ENCODE data around the gene TOMM34. TPM values are rescaled to one million over a fixed set of nuclear protein-coding genes. Genes with fewer than 3 reads are reported as not detected.

TOMM34 gene
- polyA plus RNA-seq, 1 of the 3 experiments (the other 2 are of a cell fraction) = 40.5 TPM

DNA sequence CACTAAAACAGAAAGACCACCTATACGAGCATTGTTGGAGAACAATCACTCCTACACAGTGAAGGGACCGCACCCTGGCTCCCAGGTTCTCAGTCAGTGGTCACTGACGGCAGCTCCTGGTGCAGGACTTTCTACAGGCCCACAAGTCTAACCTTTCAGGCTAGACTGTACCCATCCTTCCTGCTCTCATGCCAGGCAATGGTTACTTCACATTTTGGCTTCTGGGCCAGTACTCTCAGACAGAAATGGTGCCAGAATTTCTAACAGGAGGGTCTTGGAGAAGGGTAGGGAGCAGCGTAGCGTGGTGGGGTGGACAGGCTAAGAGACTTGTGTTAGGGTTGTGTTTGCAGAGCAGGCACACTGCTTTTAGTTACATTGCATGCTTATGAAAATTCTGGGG is 12.1 kb downstream of the TOMM34 start:
- no peaks in the 10 kb centered on the region for H3K79me2 ChIP-seq (ENCODE audit: insufficient read depth)
- no peaks in the 10 kb centered on the region for H3K9me2 ChIP-seq
- no peak overlapping the region for H2AFZ ChIP-seq (ENCODE audit: low read depth)
- peaks cover 10% of the 10 kb centered on the region for H3F3A ChIP-seq (replicated peaks; ENCODE audit: insufficient read depth)
- no peaks in the 10 kb centered on the region for H3K4me1 ChIP-seq (ENCODE audit: control insufficient read depth in 1 of 2, insufficient read depth in 2 of 2, low read depth in 1 of 2, low read length in 1 of 2)
- H3K9me3 ChIP-seq = no peaks in the 10 kb centered on the region
- POLR2A ChIA-PET = no interaction called here
- H3K36me3 ChIP-seq (replicated peaks in 1 of 2; ENCODE audit: control insufficient read depth in 1 of 2, insufficient read depth in 2 of 2, low read length in 1 of 2) = peaks cover 71 to 86% of the 10 kb centered on the region in 2 experiments
- H3K9ac ChIP-seq = no peak overlapping the region
- CTCF ChIA-PET = interaction anchor here (0.9 to 2.3 kb wide), 5 partner anchors 10 to 148 kb away, joined by 3 to 7 read pairs (median 4); partner anchors contain the start of gene TOMM34
- no peak overlapping the region; a peak in 1 of 4 replicates for H3K27ac ChIP-seq (ENCODE audit: low read depth in 2 of 2, low read length in 1 of 2)
- TF ChIP-seq, protein P1, sequence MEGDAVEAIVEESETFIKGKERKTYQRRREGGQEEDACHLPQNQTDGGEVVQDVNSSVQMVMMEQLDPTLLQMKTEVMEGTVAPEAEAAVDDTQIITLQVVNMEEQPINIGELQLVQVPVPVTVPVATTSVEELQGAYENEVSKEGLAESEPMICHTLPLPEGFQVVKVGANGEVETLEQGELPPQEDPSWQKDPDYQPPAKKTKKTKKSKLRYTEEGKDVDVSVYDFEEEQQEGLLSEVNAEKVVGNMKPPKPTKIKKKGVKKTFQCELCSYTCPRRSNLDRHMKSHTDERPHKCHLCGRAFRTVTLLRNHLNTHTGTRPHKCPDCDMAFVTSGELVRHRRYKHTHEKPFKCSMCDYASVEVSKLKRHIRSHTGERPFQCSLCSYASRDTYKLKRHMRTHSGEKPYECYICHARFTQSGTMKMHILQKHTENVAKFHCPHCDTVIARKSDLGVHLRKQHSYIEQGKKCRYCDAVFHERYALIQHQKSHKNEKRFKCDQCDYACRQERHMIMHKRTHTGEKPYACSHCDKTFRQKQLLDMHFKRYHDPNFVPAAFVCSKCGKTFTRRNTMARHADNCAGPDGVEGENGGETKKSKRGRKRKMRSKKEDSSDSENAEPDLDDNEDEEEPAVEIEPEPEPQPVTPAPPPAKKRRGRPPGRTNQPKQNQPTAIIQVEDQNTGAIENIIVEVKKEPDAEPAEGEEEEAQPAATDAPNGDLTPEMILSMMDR (IDR thresholded peaks at IDR 0.05) = no peak
- TF ChIP-seq RFX5 (IDR thresholded peaks at IDR 0.05; ENCODE audit: low read length) (no peak), FOXJ3 (CRISPR knock-in tag; IDR thresholded peaks at IDR 0.05) (no peak), CHD2 (IDR thresholded peaks at IDR 0.05; ENCODE audit: low read length, partially characterized antibody) (no peak), SIN3A (IDR thresholded peaks at IDR 0.05; ENCODE audit: borderline replicate concordance, low read depth, low read length) (no peak), GABPA (IDR thresholded peaks at IDR 0.05; ENCODE audit: low read depth) (no peak)
- TF ChIP-seq, protein P2, sequence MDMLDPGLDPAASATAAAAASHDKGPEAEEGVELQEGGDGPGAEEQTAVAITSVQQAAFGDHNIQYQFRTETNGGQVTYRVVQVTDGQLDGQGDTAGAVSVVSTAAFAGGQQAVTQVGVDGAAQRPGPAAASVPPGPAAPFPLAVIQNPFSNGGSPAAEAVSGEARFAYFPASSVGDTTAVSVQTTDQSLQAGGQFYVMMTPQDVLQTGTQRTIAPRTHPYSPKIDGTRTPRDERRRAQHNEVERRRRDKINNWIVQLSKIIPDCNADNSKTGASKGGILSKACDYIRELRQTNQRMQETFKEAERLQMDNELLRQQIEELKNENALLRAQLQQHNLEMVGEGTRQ (IDR thresholded peaks at IDR 0.05; ENCODE audit: borderline replicate concordance, low read depth, low read length) = no peak
- TF ChIP-seq, protein P3, sequence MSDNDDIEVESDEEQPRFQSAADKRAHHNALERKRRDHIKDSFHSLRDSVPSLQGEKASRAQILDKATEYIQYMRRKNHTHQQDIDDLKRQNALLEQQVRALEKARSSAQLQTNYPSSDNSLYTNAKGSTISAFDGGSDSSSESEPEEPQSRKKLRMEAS (IDR thresholded peaks at IDR 0.05; ENCODE audit: low read depth) = no peak
- TF ChIP-seq, protein P4, sequence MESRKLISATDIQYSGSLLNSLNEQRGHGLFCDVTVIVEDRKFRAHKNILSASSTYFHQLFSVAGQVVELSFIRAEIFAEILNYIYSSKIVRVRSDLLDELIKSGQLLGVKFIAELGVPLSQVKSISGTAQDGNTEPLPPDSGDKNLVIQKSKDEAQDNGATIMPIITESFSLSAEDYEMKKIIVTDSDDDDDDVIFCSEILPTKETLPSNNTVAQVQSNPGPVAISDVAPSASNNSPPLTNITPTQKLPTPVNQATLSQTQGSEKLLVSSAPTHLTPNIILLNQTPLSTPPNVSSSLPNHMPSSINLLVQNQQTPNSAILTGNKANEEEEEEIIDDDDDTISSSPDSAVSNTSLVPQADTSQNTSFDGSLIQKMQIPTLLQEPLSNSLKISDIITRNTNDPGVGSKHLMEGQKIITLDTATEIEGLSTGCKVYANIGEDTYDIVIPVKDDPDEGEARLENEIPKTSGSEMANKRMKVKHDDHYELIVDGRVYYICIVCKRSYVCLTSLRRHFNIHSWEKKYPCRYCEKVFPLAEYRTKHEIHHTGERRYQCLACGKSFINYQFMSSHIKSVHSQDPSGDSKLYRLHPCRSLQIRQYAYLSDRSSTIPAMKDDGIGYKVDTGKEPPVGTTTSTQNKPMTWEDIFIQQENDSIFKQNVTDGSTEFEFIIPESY (IDR thresholded peaks at IDR 0.05; ENCODE audit: borderline replicate concordance, low read depth) = no peak
- no peaks in the 10 kb centered on the region for H4K20me1 ChIP-seq (ENCODE audit: insufficient read depth)
- H3K4me2 ChIP-seq = no peak overlapping the region
- no peaks in the 10 kb centered on the region for H3K27me3 ChIP-seq (ENCODE audit: insufficient read depth)
- H3K4me3 ChIP-seq (ENCODE audit: low read depth in 2 of 2, low read length in 1 of 2) = no peak overlapping the region
- WGBS (ENCODE audit: low lambda C conversion rate) = 98% methylated on average over 5 of the region's 5 CpGs
- DNase-seq = no peak

DNA sequence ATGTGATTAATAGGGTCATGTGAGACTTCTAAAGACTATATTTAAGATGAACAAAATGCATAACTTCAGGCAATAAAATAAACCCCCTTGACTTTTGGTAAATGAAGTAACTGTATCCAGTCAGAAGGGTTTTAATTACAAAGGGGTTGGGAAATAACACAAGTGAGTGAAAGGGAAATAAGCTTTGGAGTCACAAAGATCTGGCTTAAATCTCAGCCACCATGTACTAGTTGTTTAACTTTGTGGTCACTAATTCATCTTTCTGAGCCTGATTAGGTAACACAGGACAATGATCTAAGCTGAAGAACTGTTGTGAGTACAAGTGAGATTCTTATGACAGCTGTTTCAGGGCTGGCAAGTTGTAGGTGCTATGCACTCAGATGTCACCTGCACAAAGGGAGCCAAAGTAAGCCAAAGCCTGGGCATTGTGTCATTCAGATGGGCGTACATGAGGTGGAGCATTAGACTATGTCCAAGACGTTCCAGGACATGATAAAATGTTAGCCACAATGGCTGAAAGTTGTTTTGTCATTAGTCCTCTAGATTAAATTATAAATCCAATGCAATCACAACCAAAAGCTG is 13.8 kb downstream of the TOMM34 start:
- Histone ChIP-seq H3F3A (replicated peaks; ENCODE audit: insufficient read depth) (peaks cover 15% of the 10 kb centered on the region), H3K9me3 (no peaks in the 10 kb centered on the region), H3K9ac (no peak overlapping the region), H3K4me1 (ENCODE audit: control insufficient read depth in 1 of 2, insufficient read depth in 2 of 2, low read depth in 1 of 2, low read length in 1 of 2) (no peaks in the 10 kb centered on the region), H3K4me2 (no peak overlapping the region), H3K9me2 (no peaks in the 10 kb centered on the region), H3K79me2 (ENCODE audit: insufficient read depth) (no peaks in the 10 kb centered on the region), H3K27me3 (ENCODE audit: insufficient read depth) (no peaks in the 10 kb centered on the region), H2AFZ (ENCODE audit: low read depth) (no peak overlapping the region), H3K36me3 (replicated peaks in 1 of 2; ENCODE audit: control insufficient read depth in 1 of 2, insufficient read depth in 2 of 2, low read length in 1 of 2) (peaks cover 61 to 91% of the 10 kb centered on the region in 2 experiments), H3K27ac (ENCODE audit: low read depth in 2 of 2, low read length in 1 of 2) (no peak overlapping the region), H4K20me1 (ENCODE audit: insufficient read depth) (no peaks in the 10 kb centered on the region), H3K4me3 (ENCODE audit: low read depth in 2 of 2, low read length in 1 of 2) (no peak overlapping the region)
- ChIA-PET CTCF (no interaction called here), POLR2A (interaction anchor here (0.8 kb wide), 1 partner anchor 137 kb away, joined by 3 read pairs; no protein-coding TSS in a partner anchor)
- no peak for DNase-seq
- 87% methylated on average over 2 of the region's 2 CpGs for WGBS (ENCODE audit: low lambda C conversion rate)
- TF ChIP-seq RFX5 (IDR thresholded peaks at IDR 0.05; ENCODE audit: low read length) (no peak), FOXJ3 (CRISPR knock-in tag; IDR thresholded peaks at IDR 0.05) (no peak), RAD21 (IDR thresholded peaks at IDR 0.05; ENCODE audit: low read length) (no peak), SMC3 (IDR thresholded peaks at IDR 0.05; ENCODE audit: low read depth, low read length) (no peak), TEAD4 (IDR thresholded peaks at IDR 0.05; ENCODE audit: borderline replicate concordance, insufficient read depth) (no peak), RXRA (IDR thresholded peaks at IDR 0.05; ENCODE audit: borderline replicate concordance, low read depth) (no peak), YY1 (IDR thresholded peaks at IDR 0.05; ENCODE audit: low read depth) (no peak), MXI1 (IDR thresholded peaks at IDR 0.05; ENCODE audit: low read depth, low read length) (no peak)
- TF ChIP-seq, protein P1 (IDR thresholded peaks at IDR 0.05) = no peak
- TF ChIP-seq, protein P2 (IDR thresholded peaks at IDR 0.05; ENCODE audit: borderline replicate concordance, low read depth, low read length) = no peak
- TF ChIP-seq, protein P5, sequence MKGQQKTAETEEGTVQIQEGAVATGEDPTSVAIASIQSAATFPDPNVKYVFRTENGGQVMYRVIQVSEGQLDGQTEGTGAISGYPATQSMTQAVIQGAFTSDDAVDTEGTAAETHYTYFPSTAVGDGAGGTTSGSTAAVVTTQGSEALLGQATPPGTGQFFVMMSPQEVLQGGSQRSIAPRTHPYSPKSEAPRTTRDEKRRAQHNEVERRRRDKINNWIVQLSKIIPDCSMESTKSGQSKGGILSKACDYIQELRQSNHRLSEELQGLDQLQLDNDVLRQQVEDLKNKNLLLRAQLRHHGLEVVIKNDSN (IDR thresholded peaks at IDR 0.05; ENCODE audit: borderline replicate concordance, low read depth) = no peak

All from SK-N-SH (cell line).